ENCODE measurements around the gene ALKBH3.

GRCh38 chr11:43959321-43959995, 78.8 kb downstream of the ALKBH3 start:
- TF ChIP-seq CREB1 (IDR thresholded peaks at IDR 0.05) (no peak), CREB1 (CRISPR knock-in tag; IDR thresholded peaks at IDR 0.05) (no peak), KDM1A (CRISPR knock-in tag; IDR thresholded peaks at IDR 0.05) (no peak), ZNF234 (CRISPR knock-in tag; conservative IDR thresholded peaks at IDR 0.05) (no peak), PHF8 (CRISPR knock-in tag; IDR thresholded peaks at IDR 0.05) (no peak), NFYB (CRISPR knock-in tag; IDR thresholded peaks at IDR 0.05) (no peak), ZFP36 (IDR thresholded peaks at IDR 0.05; ENCODE audit: borderline replicate concordance, low read depth, low read length, partially characterized antibody) (no peak), SP1 (IDR thresholded peaks at IDR 0.05) (no peak), SP1 (CRISPR knock-in tag; IDR thresholded peaks at IDR 0.05) (no peak), ZNF580 (CRISPR knock-in tag; IDR thresholded peaks at IDR 0.05; ENCODE audit: borderline replicate concordance, low read depth) (no peak), ZSCAN29 (CRISPR knock-in tag; conservative IDR thresholded peaks at IDR 0.05) (no peak), AKAP8 (CRISPR knock-in tag; IDR thresholded peaks at IDR 0.05) (no peak), TFAP4 (IDR thresholded peaks at IDR 0.05; ENCODE audit: borderline replicate concordance, low read depth) (no peak), ZNF510 (CRISPR knock-in tag; IDR thresholded peaks at IDR 0.05; ENCODE audit: low read depth) (no peak)
